NCI-H2227 treated with DMSO at 0.1 percent for 48 hours (cell line): Measurements from ENCODE around the gene HDAC9.

Experiments used
- DNase-seq: peaks from one replicate; lab custom pipeline; 2025; lab: John Stamatoyannopoulos, UW

HDAC9 gene

GRCh38 chr7:18845700-18846099 is 350.2 kb downstream of the HDAC9 start:
- no peak for DNase-seq

GRCh38 chr7:18846765-18847215 is 351.2 kb downstream of the HDAC9 start:
- DNase-seq = no peak

- DNase-seq = no peak
Observed at GRCh38 chr7:18849130-18849529, 353.6 kb downstream of the HDAC9 start.

GRCh38 chr7:18855796-18856195 is 360.2 kb downstream of the HDAC9 start:
- no peak for DNase-seq

- no peak for DNase-seq
Observed at GRCh38 chr7:18858232-18858631, 362.7 kb downstream of the HDAC9 start.

GRCh38 chr7:18859318-18859717 is 363.8 kb downstream of the HDAC9 start:
- no peak for DNase-seq

GRCh38 chr7:18860221-18860620 is 364.7 kb downstream of the HDAC9 start:
- DNase-seq = no peak

GRCh38 chr7:18861514-18862118 is 366.1 kb downstream of the HDAC9 start:
- DNase-seq = no peak

- DNase-seq = no peak
Observed at GRCh38 chr7:18864967-18865366, 369.4 kb downstream of the HDAC9 start.

GRCh38 chr7:18866359-18867036 is 370.9 kb downstream of the HDAC9 start:
- no peak for DNase-seq

GRCh38 chr7:18872344-18872743 is 376.8 kb downstream of the HDAC9 start:
- no peak for DNase-seq

- DNase-seq = no peak
Observed at GRCh38 chr7:18873734-18874336, 378.3 kb downstream of the HDAC9 start.

GRCh38 chr7:18874880-18875279 is 379.3 kb downstream of the HDAC9 start:
- DNase-seq = no peak

- DNase-seq = no peak
Observed at GRCh38 chr7:18877874-18878273, 382.3 kb downstream of the HDAC9 start.

GRCh38 chr7:18886832-18887231 is 391.3 kb downstream of the HDAC9 start:
- DNase-seq = no peak

- no peak for DNase-seq
Observed at GRCh38 chr7:18889436-18889835, 393.9 kb downstream of the HDAC9 start.

- no peak for DNase-seq
Observed at GRCh38 chr7:18890134-18890533, 394.6 kb downstream of the HDAC9 start.

GRCh38 chr7:18890885-18891621 is 395.5 kb downstream of the HDAC9 start:
- DNase-seq = no peak

- no peak for DNase-seq
Observed at GRCh38 chr7:18893156-18893555, 397.6 kb downstream of the HDAC9 start.

- DNase-seq = no peak
Observed at GRCh38 chr7:18894155-18894554, 398.6 kb downstream of the HDAC9 start.

- DNase-seq = no peak
Observed at GRCh38 chr7:18895456-18895855, 399.9 kb downstream of the HDAC9 start.

- DNase-seq = no peak
Observed at GRCh38 chr7:18896343-18896975, 400.9 kb downstream of the HDAC9 start.
